IMR-90 (cell line): ENCODE results near the gene HSFX3. TPM values are rescaled to one million over a fixed set of nuclear protein-coding genes. Genes with fewer than 3 reads are reported as not detected.
A peak's percentile ranks its signal among the peaks of the same experiment; 100 is the strongest.

Experiments
- ATAC-seq: fragments of 200-7000 bp; cut with Tn5 transposase; 2 replicates; pipeline ENCODE4 v1.9.1; 2020; ENCODE audit warnings: low read depth, mild to moderate bottlenecking, moderate library complexity
- BruUV-seq: library from RNA; stranded (reverse); fragments of 400-500 nt; replicated peaks from 2 replicates; lab custom pipeline; 2021; lab: Mats Ljungman, UMichigan
- CTCF ChIA-PET: fragments of 300-600 bp; formaldehyde crosslinking; extraction: SDS; loops from one replicate; lab custom pipeline; 2021; ENCODE audit warnings: antibody characterized with exemption; lab: Yijun Ruan, JAX
- POLR2A ChIA-PET: fragments of 300-600 bp; sonication (Branson Sonifier 250); formaldehyde crosslinking; loops from one replicate; lab custom pipeline; 2022; ENCODE audit warnings: antibody characterized with exemption; ENCODE audit not compliant: unreplicated experiment; lab: Charles Lee
- DNase-seq: peaks from one replicate; pipeline ENCODE4 v3.0.0; 2013
- H2AFZ ChIP-seq: replicated peaks from 2 replicates; pipeline ENCODE3; 2013; ENCODE audit warnings: low read length, mild to moderate bottlenecking; ENCODE audit not compliant: poor library complexity
- H2AK5ac ChIP-seq: 2 replicates; pipeline ENCODE4 v1.6.1; 2013; ENCODE audit warnings: low read depth, low read length, inconsistent platforms
- H2AK9ac ChIP-seq: replicated peaks from 2 replicates; pipeline ENCODE3; 2013; ENCODE audit warnings: mild to moderate bottlenecking, low read depth, low read length, moderate library complexity; ENCODE audit not compliant: poor library complexity
- H2BK120ac ChIP-seq: 2 replicates; pipeline ENCODE4 v1.6.1; 2013; ENCODE audit warnings: low read depth, low read length, inconsistent platforms
- H2BK15ac ChIP-seq: 3 replicates; pipeline ENCODE4 v1.6.1; 2013; ENCODE audit warnings: low read depth, low read length, inconsistent platforms
- H2BK20ac ChIP-seq: 2 replicates; pipeline ENCODE4 v1.6.1; 2013; ENCODE audit warnings: low read depth, mild to moderate bottlenecking, inconsistent platforms, low read length, moderate library complexity
- H2BK5ac ChIP-seq: 2 replicates; pipeline ENCODE4 v1.6.1; 2013; ENCODE audit warnings: mild to moderate bottlenecking, low read depth, low read length, inconsistent platforms; ENCODE audit not compliant: poor library complexity, severe bottlenecking
- H3K14ac ChIP-seq: replicated peaks from 2 replicates; pipeline ENCODE4 v1.6.1; 2013; ENCODE audit warnings: low read depth, low read length, inconsistent platforms
- H3K18ac ChIP-seq: 2 replicates; pipeline ENCODE4 v1.6.1; 2013; ENCODE audit warnings: low read depth, low read length, control low read depth
- H3K23ac ChIP-seq: 2 replicates; pipeline ENCODE4 v1.6.1; 2013; ENCODE audit warnings: low read depth, low read length, inconsistent platforms
- H3K27ac ChIP-seq: 2 replicates; pipeline ENCODE4 v1.5.1; 2013; ENCODE audit warnings: mild to moderate bottlenecking, control low read depth, low read length; ENCODE audit not compliant: insufficient read depth
- H3K27me3 ChIP-seq: 2 replicates; pipeline ENCODE4 v1.6.1; 2013; ENCODE audit warnings: low read length; ENCODE audit not compliant: control insufficient read depth, insufficient read depth
- H3K36me3 ChIP-seq: 2 replicates; pipeline ENCODE4 v1.6.1; 2013; ENCODE audit warnings: low read length, mixed read lengths; ENCODE audit not compliant: control insufficient read depth, insufficient read depth
- H3K4ac ChIP-seq: 2 replicates; pipeline ENCODE4 v1.6.1; 2013; ENCODE audit warnings: low read depth, low read length, inconsistent platforms
- H3K4me1 ChIP-seq: 2 replicates; pipeline ENCODE4 v1.6.1; 2013; ENCODE audit warnings: low read length, mixed read lengths; ENCODE audit not compliant: control insufficient read depth, insufficient read depth
- H3K4me2 ChIP-seq: 2 replicates; pipeline ENCODE4 v1.6.1; 2013; ENCODE audit warnings: low read depth, mild to moderate bottlenecking, control low read depth, low read length, moderate library complexity
- H3K4me3 ChIP-seq: 2 replicates; pipeline ENCODE4 v1.5.1; 2013; ENCODE audit warnings: low read depth, mild to moderate bottlenecking, control low read depth, low read length, moderate library complexity; ENCODE audit not compliant: insufficient read depth
- H3K56ac ChIP-seq: 2 replicates; pipeline ENCODE4 v1.6.1; 2013; ENCODE audit warnings: low read length, inconsistent platforms; ENCODE audit not compliant: insufficient read depth; ENCODE audit errors: extremely low read depth
- H3K79me1 ChIP-seq, 2 experiments: 2 replicates each; pipeline ENCODE4 v1.6.1; 2013; ENCODE audit warnings: low read length in 2 of 2, inconsistent platforms in 1 of 2, low read depth in 1 of 2
- H3K9ac ChIP-seq: 2 replicates; pipeline ENCODE4 v1.6.1; 2013; ENCODE audit warnings: low read depth, low read length, control low read depth
- H3K9me1 ChIP-seq: 2 replicates; pipeline ENCODE4 v1.6.1; 2013; ENCODE audit warnings: low read length, inconsistent platforms; ENCODE audit not compliant: insufficient read depth
- H3K9me3 ChIP-seq: 2 replicates; pipeline ENCODE4 v1.6.1; 2013; ENCODE audit warnings: low read length; ENCODE audit not compliant: control insufficient read depth, insufficient read depth
- H4K20me1 ChIP-seq: 2 replicates; pipeline ENCODE4 v1.6.1; 2013; ENCODE audit warnings: low read length, inconsistent platforms; ENCODE audit not compliant: insufficient read depth
- H4K5ac ChIP-seq: 2 replicates; pipeline ENCODE4 v1.6.1; 2013; ENCODE audit warnings: mild to moderate bottlenecking, low read depth, low read length, control low read depth
- H4K8ac ChIP-seq, 2 experiments: 2 replicates each; pipeline ENCODE4 v1.6.1; 2013; ENCODE audit warnings: low read depth in 2 of 2, low read length in 2 of 2, control low read depth in 1 of 2, inconsistent platforms in 1 of 2
- H4K91ac ChIP-seq: 2 replicates; pipeline ENCODE4 v1.6.1; 2013; ENCODE audit warnings: low read depth, low read length, inconsistent platforms; ENCODE audit not compliant: insufficient read depth
- CEBPB ChIP-seq: IDR thresholded peaks from 2 replicates; pipeline ENCODE4 v1.6.1; 2012; ENCODE audit warnings: low read depth, low read length, improper control_type of control experiment
- FOS ChIP-seq: fragments of 150-350 bp; IDR thresholded peaks from 2 replicates; pipeline ENCODE4 v1.6.1; 2016; ENCODE audit warnings: low read depth, low read length
- WGBS, 2 experiments: methylation state at CpG; one replicate each; pipeline versions ENCODE4 v1.1.5 to v1.1.7; 2013; ENCODE audit warnings: missing lambda C conversion rate in 2 of 2; ENCODE audit not compliant: insufficient read length in 1 of 2; ENCODE audit errors: extremely low coverage in 2 of 2; 5-methylcytosine and 5-hydroxymethylcytosine counted together
- dilution Hi-C: fragments of 300-500 bp; cut with HindIII; formaldehyde crosslinking; loops from one replicate; pipeline ENCODE4 v1.14.3; 2018; ENCODE audit warnings: low sequenced_read_pairs; ENCODE audit not compliant: unreplicated experiment
- in situ Hi-C: fragments of 300-500 bp; cut with MboI; formaldehyde crosslinking; loops from 3 replicates; pipeline ENCODE4 v1.14.3; 2019; ENCODE audit warnings: low sequenced_read_pairs, inconsistent platforms, mixed read lengths
- intact Hi-C: fragments of 100-400 bp; cut with micrococcal nuclease; formaldehyde crosslinking; loops from 2 replicates; pipeline ENCODE4 v1.10.0; 2022
- polyA plus RNA-seq, 3 experiments: library from polyadenylated mRNA; depleted of rRNA; stranded (reverse); fragments of >200 nt; gene quantifications; 2 replicates each; pipeline ENCODE4 v1.2.3, GENCODE V29; 2012; ENCODE audit warnings: low replicate concordance in 1 of 3
- total RNA-seq: library from RNA; depleted of rRNA; stranded (reverse); fragments of >200 nt; gene quantifications from 2 replicates; pipeline ENCODE4 v1.2.3, GENCODE V29; 2012

The HSFX3 gene
- total and polyA plus RNA-seq, 2 of the 4 experiments (the other 2 are of a cell fraction) = not detected

DNA sequence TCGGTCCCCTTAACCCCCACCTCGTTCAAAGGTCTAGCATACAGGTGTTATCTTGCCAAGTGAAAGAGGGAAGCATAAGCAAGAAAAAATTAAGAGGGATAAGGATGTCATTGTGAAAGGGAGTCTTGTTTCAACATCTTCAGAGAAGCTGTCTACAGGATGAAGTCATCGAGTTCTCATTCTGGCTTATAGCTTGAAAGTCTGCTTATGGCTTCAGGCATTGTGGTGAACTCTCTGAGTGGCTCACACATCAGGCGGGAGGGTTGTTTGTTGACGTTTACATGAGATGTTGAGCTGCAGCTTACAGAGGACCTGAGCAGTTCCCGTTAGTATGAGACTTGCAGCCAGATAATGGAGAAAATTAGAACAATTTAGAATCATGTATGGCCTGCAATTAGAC lies 20.9 kb upstream of the HSFX3 start:
- Histone ChIP-seq H3K27me3 (peaks cover 5% of the 10 kb centered on the region), H3K56ac (no peak overlapping the region), H4K5ac (no peak overlapping the region), H3K9me3 (no peaks in the 10 kb centered on the region), H2AK5ac (no peak overlapping the region), H2AFZ (no peak overlapping the region), H3K36me3 (no peaks in the 10 kb centered on the region), H3K18ac (no peak overlapping the region), H3K23ac (no peak overlapping the region), H2BK120ac (no peak overlapping the region), H2AK9ac (no peak overlapping the region), H3K79me1 (no peaks in the 10 kb centered on the region), H3K4me2 (no peak overlapping the region), H2BK20ac (no peak overlapping the region), H2BK15ac (no peak overlapping the region), H3K4me3 (no peak overlapping the region), H3K4me1 (no peaks in the 10 kb centered on the region), H3K27ac (no peak overlapping the region), H3K14ac (no peak overlapping the region), H2BK5ac (no peak overlapping the region), H3K9me1 (no peaks in the 10 kb centered on the region), H3K9ac (no peak overlapping the region), H4K91ac (no peak overlapping the region), H4K20me1 (no peaks in the 10 kb centered on the region), H3K4ac (no peak overlapping the region), H4K8ac (no peak overlapping the region)
- in situ Hi-C loops (no loop called here), dilution Hi-C loops (no loop called here), intact Hi-C loops (no loop called here)
- 50% methylated on average over 1 of the region's 6 CpGs; no CpG with 5 or more reads in 1 of the 2 experiments for WGBS, 2 experiments
- peak; percentile 86 for DNase-seq
- no peak for TF ChIP-seq FOS
- peak; percentile 70 for TF ChIP-seq CEBPB
- POLR2A ChIA-PET = no interaction called here
- peak; percentile 88 for ATAC-seq
- no TSS peak for BruUV-seq
- CTCF ChIA-PET = no interaction called here
